DMS 273 treated with DMSO at 0.1 percent for 48 hours (cell line): Measurements from ENCODE around the gene NKIRAS1.
A peak's percentile ranks its signal among the peaks of the same experiment; 100 is the strongest.

Source experiments
- DNase-seq: peaks from one replicate; lab custom pipeline; 2025; lab: John Stamatoyannopoulos, UW

NKIRAS1 gene

DNA sequence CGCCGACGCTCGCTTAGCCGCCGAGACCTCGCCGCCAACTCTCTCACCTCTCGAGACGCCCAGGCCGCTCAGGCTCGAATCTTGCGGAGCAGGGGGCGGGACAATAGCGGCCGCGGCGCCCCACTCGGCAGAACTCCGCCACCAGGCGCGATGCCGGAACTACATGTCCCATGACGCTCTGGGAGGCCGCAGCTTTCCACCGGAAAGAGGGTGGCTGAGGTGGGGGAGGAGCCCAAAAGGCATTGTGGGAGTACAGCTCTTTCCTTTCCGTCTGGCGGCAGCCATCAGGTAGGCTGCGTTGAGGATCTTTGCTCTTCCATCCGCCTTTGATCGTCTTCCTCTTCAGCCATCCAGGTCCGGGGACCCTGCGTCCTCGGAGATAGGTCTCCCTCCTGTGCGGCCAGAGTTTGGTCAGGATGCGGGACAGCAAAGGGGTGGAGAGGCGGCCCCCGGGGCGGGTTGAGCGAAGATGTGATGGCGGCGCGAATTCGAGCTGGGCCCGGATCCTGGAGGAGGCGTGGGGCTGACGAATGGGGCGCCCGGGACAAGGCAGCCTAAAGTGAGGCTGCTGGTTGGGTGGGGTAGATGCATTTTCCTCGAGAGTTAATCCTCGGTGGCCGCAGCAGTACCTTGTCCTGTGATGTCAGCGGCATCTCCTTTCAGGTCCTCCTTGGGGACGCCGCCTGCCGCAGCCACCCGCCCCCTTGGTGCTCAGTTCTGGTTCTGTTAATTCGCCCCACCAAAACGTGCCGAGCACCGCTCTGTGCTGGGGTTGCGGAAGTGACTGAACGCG is at the start of gene NKIRAS1, which contains the start of gene RPL15:
Gene NKIRAS1 (minus strand): TSS at position 105 of the 793 bp plus-strand sequence. CDS start 6,086 bp downstream, outside the sequence.
Gene RPL15 (plus strand): TSS at position 247 of the 793 bp plus-strand sequence. CDS start 728 bp downstream, outside the sequence.
- peak; percentile 87 for DNase-seq

DNA sequence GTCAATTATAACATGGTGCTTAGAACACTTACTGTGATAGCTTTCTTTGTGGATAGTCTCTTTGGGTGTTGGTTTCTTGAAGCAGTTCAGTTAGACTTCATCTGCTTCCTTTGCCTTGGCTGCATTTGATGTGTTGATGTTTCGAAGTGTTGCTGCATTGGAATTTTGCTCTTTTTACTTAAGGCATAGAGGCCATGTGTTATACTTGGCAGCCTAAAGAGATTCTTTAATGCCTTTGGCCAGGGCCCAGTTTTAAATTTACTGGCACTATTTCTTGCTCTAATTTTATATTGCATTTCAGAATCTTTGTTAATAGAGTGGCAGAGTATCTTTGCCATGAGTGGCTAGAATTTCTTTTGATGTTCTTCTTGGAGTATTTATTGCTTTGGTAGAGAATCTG is 49.5 kb upstream of the NKIRAS1 start:
- no peak for DNase-seq

DNA sequence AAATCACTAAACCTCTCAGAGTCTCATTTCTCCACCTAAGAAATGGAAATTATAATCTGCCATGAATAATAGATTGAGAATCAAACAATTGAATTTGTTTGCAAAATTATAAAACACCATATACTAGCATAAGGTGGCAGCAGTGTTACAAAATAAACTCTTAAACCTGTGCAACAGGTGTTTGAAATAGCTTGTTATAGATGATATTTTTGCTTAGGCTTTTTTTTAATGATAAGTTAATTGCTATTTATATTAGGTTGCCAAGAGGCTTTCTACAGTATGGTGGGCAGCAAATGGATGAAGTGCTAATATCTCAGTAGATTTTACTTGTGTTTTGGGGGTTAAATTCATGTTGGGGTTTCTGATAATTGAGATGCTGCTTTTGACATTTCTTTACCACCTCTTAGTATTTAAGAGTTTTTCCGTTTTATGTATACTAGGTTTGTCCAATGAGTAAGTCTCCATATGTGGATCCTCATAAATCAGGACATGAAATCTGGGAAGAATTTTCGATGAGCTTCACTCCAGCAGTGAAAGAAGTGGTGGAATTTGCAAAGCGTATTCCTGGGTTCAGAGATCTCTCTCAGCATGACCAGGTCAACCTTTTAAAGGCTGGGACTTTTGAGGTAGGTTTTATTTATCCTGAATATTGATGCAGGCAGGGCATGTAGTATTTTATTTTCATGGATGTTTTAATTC is 47.9 kb upstream of the NKIRAS1 start:
- DNase-seq: no peak

DNA sequence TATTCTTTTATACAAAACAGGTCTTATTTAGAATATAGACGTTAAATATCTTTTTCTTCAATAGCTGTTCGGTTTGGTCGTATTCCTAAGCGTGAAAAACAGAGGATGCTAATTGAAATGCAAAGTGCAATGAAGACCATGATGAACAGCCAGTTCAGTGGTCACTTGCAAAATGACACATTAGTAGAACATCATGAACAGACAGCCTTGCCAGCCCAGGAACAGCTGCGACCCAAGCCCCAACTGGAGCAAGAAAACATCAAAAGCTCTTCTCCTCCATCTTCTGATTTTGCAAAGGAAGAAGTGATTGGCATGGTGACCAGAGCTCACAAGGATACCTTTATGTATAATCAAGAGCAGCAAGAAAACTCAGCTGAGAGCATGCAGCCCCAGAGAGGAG is 45.1 kb upstream of the NKIRAS1 start:
- no peak for DNase-seq

DNA sequence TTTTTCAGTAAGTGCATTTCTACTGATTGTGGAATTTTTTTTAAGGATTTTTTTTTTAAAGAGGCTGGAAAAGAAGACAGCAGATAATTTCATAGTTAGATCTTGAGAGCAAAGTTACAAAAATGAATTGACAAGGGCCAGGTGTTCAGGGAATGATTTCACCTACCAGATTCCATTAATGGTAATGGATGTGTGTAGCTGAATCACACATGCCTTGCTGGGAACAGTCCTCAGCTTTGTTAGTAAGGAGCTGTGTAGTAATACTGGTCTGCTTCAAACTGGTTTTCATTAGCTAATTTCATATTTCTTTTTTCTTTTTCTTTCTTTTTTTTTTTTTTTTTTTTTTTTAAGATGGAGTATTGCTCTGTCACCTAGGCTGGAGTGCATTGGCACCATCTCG is 44.3 kb upstream of the NKIRAS1 start:
- no peak for DNase-seq

DNA sequence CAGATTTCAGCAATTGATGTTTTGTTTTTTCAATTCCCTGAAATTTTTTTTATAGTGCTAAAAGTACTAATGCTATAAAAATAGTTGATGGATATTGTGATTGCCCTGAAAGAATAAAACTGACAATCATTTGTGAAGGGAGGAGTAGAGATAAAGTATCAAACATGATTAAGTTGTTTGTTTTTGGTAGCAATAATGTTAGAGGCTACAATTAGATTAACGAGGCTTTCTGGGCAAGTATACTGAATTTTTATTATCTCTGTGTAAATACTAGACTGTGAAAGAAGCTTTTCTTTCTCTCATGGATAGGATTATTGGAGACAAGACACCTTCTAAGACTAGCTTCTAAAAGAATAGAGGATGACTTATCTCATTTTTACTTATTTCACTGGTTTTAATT is 43.9 kb upstream of the NKIRAS1 start:
- no peak for DNase-seq

DNA sequence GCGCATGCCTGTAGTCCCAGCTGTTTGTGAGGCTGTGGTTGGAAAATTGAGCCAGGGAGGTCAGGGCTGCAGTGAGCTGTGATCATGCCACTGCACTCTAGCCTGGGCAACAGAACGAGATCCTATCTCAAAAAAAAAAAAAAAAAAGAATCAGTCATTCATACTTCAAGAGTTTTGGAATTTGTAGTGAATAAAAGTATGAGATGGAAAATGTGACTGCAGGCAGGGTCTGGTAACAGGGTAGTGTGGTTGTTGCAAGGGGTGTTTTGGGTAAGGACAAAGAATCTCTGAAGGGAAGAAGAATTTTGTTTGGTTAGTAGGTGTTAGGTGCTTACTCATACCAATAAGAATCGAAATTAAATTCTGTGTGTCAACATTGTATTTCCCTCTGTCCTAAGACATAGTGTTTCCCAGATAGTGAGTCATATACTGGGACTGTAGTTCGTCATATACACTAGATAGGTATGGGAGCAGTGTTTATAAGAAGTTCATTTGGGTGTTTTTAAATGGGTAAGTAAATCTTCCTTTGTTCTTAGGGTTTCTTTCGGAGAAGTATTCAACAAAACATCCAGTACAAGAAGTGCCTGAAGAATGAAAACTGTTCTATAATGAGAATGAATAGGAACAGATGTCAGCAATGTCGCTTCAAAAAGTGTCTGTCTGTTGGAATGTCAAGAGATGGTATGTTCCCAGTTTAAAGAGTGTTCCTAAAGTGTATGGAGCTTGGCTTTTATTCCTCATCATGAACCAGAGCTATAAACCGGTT is 42.5 kb upstream of the NKIRAS1 start:
- DNase-seq: no peak

DNA sequence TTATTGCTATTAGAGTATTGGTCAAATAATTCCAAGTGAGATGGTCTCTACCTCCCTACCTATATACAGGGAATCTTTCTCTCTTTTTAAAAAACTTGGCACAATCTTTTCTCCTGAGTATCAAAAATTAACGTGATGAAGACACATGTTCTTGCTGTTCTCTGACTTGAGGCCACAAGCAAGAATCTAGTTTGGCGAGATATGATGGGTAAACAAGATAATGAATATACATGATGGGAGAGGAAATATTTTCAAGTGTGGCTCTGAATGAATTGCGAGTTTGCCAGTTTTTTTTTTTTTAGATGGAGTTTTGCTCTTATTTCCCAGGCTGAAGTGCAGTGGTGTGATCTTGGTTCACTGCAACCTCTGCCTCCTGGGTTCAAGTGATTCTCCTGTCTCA is 39.9 kb upstream of the NKIRAS1 start:
- no peak for DNase-seq

DNA sequence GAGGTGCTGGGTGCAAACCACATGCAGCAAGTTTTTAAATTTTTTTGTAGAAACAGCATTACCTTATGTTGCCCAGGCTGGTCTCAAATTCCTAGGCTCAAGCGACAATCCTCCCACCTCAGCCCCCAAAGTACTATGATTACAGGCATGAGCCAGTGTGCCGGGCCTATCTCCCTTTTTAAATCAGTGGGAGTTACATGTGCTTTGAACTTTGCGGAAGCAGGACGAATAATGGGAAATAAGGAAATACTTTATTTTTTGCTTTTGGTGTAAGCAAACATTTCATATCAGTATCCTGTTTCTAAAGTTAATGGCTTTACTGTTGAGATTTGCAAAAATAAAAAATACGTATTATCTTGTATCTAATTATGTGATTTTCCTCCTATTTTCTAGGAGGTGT is 37.4 kb upstream of the NKIRAS1 start:
- no peak for DNase-seq

DNA sequence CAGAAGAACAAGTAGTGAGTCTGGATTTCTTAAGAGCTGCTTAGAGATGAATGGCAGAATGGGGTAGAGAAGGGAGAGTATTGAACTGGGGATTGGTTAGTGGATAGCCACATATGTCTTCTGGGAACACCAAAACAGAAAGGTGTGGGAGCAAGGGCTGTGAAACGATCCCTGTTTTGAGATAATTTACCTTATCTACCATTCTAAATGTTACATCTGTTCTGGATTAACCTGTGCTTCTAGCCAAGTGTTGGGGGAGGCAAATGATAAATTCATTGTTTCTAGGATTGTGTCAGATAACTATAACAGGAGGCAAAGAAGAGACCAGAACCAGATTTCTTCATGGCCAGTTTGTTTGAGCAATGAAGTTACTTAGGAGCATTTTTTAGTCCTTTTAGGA is 36.7 kb upstream of the NKIRAS1 start:
- no peak for DNase-seq

DNA sequence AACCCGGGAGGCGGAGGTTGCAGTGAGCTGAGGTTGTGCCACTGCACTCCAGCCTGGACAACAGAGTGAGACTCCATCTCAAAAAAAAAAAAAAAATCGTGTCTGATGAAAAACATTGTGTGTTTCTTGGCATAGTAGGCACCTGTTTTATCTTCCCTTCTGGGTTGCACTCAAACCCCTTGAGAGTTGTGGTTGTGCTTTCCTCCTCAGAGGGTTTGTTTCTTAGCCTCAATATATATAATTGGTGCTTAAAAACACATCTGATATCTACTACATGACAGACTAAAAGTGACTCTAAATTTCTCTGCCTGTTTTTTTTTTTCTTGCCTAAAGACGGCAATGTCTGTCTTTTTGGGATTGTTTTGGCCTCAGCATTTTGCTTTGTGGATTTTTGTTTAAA is 35.9 kb upstream of the NKIRAS1 start:
- DNase-seq: no peak

DNA sequence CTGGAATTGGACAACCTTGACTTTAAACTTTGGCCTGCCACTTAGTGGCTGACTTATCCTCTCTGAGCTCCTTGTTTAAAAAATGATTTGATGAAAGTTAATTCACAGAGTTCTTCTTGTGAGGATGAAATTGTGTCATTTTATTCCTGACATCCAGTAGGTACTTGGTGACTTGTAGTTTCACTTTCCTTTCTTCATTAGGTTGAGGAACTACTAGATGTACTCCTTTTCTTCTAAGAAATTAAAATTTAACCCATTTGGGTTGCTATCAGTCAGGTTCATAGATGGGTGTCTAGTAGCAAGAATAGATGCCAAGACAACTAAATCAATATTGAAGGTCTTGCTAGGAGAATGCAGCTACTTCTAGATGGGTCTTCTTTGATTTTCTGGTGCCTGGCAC is 33.5 kb upstream of the NKIRAS1 start:
- no peak for DNase-seq

DNA sequence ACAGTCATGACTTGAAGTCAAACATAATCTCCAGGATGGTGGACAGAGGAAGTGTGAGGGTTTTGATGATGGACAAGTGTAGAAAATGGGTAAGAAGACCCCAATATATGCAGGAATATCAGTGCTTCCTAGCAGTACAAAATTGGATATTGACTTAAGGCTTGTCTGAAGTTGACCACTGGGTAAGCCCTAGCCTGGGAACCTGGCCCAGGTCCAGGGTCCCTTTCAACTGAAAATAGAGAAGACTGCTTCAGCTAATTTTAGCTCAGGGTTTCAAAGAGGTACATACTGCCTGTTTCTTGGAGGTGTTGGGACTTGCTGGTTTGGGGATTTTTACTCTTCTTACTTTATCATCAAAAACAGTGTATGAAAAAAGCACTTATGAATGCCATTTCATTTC is 33.0 kb upstream of the NKIRAS1 start:
- no peak for DNase-seq

DNA sequence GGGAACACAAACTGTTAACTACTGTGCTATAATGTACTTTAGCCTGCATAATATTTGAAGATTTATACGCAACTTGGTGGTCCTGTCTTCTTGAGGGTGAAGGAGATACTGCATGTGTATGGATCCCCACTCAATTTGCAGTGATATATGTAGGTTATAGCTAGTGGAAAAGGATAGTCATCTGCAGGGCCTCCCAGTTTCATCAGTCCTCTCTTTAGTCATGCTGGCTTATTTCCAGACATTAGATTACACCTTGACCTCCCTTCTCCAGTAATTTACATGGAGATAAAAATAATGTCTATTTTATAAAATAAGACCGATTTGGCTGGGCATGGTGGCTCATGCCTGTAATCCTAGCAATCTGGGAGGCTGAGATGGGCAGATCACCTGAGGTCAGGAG is 32.0 kb upstream of the NKIRAS1 start:
- no peak for DNase-seq

DNA sequence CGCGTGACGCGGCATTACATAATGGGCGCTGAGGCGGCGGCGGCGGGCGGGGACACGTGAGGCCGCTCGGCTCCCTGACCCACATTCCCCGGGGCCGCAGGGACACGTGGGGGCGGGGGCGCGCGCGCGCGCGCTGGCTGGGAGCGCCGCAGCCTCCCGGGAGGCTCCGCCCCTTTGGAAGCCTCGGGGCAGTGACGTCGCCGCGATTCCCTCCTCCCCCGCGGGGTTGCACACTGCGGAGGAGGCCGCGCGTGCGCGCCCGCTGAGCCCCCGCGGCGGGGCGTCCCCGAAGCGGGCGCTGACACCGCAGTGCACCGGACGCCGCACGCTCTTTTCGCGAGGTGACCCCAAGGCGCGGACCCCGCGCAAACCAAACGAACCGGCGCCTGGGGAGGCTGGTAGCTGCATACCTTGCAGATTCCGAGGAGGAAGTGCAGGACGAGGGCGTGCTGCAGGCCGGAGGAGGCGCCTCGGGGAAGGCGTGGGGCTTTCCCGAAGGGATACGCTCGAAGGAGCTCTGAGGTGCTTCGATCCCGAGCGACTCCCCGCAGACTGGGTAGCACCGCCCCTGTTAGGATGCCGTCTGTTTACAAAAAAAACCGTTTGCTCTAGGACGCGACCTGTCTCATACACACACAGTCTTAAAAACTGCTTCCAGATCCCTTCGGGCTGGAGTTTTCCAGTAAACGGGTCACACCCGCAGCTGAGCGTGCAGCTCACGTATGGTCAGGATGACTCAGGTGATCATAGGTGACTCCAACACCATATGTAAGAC is 29.3 kb upstream of the NKIRAS1 start:
- peak; percentile 65 for DNase-seq

DNA sequence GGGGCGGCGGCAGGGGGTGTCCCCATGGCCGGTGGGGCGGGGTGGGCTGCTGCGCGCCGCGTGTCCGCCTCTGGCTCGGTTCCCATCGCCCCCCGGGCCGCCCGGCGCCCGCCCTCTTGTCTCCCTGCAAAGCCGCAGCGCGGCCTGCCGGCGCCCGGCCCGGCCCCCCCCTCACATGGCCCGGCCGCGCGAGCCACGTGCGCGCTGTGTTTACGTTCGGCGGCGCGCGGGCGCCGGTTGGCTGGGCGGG is 28.8 kb upstream of the NKIRAS1 start:
- no peak for DNase-seq

DNA sequence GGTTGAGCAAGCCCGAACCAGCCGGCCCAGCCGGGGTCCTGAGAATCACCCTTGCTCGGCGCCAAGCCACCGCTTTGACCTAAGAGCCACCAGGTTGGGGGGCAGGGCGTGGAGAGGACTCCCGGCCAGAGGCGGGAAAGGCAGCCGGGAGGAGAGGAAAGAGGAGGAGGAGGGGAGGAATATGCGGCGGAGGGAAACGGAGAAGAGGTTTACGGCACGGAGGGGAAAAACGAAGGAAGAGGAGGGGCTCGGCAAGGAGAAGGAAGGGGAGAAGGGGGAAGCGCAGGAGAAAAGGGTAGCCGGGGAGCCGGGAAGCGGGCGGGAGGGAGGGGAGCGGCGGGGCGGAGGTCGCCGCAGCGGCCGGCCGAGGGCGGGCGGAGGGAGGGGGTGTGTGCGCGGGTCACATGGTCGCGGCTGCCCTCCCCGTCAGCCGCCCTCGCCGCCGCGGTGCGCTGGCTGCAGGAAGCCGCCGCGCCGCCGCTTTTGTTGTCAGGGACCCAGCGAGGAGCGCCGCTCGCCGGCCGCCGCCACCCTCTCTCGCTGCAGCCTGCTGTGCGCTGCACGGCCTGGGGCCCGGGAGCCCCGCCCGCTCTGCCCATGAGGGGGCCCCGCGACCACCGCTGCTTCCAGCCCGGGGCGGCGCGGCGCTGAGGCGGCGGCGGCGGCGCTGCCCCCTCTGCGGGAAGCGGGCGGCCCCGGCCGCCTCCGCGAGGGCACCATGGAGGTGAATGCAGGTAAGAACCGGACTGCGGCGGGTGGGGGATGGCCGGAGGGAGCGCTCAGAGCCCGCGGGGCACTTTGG is 28.3 kb upstream of the NKIRAS1 start, which contains the start of gene NR1D2:
Gene NR1D2 (plus strand): TSS at position 426 of the 802 bp plus-strand sequence. CDS start 293 bp downstream, at position 719.
- DNase-seq: peak; percentile 17

DNA sequence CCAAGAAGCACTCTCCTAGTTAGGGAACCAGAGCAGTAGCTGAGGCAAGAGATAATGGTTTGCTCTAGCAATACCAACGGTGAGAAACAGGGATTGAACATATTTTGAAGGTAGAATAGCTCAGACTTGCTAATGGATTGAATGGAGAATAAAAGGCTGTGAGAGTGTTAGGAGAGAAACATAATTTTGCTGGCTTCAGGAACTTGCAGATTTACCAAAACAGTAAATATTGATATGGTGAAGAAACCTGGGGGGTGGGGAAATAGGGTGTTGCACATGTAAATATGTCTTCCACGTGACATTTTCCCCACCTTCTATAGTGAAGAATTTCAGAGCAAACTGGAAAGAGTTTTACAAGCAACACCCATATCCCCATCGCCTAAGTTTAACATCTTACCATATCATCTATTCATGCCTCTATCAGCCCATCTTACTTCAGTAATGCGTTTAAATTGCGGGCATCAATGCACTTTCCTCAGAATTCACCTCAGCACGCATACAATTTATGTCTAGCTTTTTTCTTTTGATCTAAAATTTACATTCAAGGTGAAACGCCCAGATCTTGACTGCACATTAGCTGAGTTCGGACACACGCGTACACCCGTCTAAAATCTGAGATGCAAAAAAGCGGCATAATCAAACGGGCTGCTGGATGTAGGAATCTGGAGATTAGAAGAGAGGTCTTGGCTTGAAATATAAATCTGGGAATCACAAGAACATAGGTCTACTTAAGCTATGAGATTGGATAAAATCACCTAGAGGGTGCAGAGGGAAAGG is 27.4 kb upstream of the NKIRAS1 start:
- no peak for DNase-seq

DNA sequence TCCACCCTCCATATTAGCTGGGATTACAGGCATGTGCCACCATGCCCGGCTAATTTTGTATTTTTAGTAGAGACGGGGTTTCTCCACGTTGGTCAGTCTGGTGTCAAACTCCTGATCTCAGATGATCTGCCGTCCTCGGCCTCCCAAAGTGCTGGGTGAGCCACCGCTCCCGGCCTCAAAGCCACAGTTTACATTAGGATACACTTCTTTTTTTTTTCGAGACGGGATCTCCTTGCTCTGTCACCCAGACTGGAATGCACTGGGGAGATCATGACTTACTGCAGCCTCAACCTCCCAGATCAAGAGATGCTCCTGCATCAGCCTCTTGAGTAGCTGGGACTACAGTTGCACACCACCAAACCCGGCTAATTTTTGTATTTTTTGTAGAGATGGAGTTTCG is 25.8 kb upstream of the NKIRAS1 start:
- no peak for DNase-seq

DNA sequence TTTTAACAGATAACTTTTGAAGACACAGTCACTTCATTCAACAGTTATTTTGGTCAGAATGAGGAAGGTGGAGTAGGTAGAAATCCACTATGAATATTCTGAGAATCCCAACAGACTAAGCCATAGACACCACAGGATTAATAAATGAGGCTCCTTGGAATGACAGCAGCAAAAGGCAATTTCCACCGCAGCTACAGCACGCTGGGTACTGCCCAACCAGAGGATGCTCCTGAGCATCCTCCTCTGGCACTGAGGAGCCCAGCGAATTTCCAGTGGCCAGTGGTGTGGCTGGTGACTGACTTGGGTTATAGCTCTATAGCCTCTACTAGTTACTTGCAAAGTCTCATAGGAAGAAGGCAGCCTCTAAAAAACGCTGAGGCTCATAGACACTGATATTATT is 24.6 kb upstream of the NKIRAS1 start:
- no peak for DNase-seq
